ENCODE data around the gene GLB1L2.

The GLB1L2 gene

GRCh38 chr11:134394311-134394710, 62.5 kb downstream of the GLB1L2 start:
- no peak overlapping the region for H2AFZ ChIP-seq (ENCODE audit: insufficient read depth, low read length, poor library complexity)
- H3K36me3 ChIP-seq (ENCODE audit: control insufficient read depth in 1 of 2, insufficient read depth in 2 of 2, low read length in 2 of 2): no peaks in the 10 kb centered on the region
- no peak overlapping the region for H3K18ac ChIP-seq (ENCODE audit: low read length)
- no peaks in the 10 kb centered on the region for H3K79me2 ChIP-seq (ENCODE audit: control insufficient read depth, insufficient read depth, low read length, poor library complexity)
- no peak overlapping the region for H3K4me2 ChIP-seq (ENCODE audit: low read length)
- H3K4ac ChIP-seq (ENCODE audit: low read depth, low read length): no peak overlapping the region
- no peak overlapping the region for H2BK120ac ChIP-seq (ENCODE audit: insufficient read depth, low read length, poor library complexity)
- H4K12ac ChIP-seq (ENCODE audit: low read depth, low read length): no peak overlapping the region
- no peak overlapping the region for H3K23ac ChIP-seq (ENCODE audit: low read length)
- H3K9ac ChIP-seq (ENCODE audit: low read length): no peak overlapping the region
- DNase-seq: no peak
- WGBS (ENCODE audit: extremely low coverage, insufficient coverage, insufficient read length): no CpG with 5 or more reads among the region's 10 CpGs
- no peak overlapping the region for H3K27ac ChIP-seq (ENCODE audit: low read depth, low read length)
- H2BK12ac ChIP-seq (ENCODE audit: low read length): no peak overlapping the region
- no peak overlapping the region for H2BK5ac ChIP-seq (ENCODE audit: low read depth, low read length, poor library complexity)
- no peak overlapping the region for H2AK5ac ChIP-seq (ENCODE audit: low read length)
- H3K14ac ChIP-seq (ENCODE audit: low read length): no peak overlapping the region
- no peaks in the 10 kb centered on the region for H3K9me3 ChIP-seq (ENCODE audit: insufficient read depth, low read depth, low read length)
- H4K91ac ChIP-seq (ENCODE audit: low read depth, low read length): no peak overlapping the region
- H4K8ac ChIP-seq (ENCODE audit: low read depth, low read length): no peak overlapping the region
- no peaks in the 10 kb centered on the region for H3K27me3 ChIP-seq (ENCODE audit: insufficient read depth, low read length)
- no peak overlapping the region for H3K4me3 ChIP-seq (ENCODE audit: low read depth, low read length)
- H3K79me1 ChIP-seq (ENCODE audit: low read length): no peaks in the 10 kb centered on the region
- no peaks in the 10 kb centered on the region for H3K4me1 ChIP-seq (ENCODE audit: control insufficient read depth in 1 of 2, insufficient read depth in 2 of 2, low read length in 2 of 2)

DNA sequence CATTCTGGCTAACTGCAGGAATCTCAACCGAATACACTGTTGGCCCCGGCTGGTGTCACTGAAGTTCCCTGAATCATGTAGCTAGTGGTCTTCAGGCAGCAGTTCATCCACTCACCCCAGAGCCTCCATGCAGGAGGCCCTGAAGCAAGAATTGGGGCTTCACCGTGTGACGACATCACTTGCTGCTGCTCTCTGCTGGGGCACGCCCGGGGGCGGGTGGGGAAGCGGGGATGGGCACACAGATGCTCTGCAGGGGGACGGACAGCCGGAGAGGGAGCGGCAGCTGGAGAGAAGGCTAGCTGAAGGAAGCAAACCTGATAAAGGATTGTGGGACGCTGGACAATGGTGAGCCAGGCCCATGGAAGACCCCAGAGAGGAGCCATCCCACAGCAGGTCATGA, 63.2 kb downstream of the GLB1L2 start:
- Histone ChIP-seq H3K4me2 (ENCODE audit: low read length) (no peak overlapping the region), H2BK5ac (ENCODE audit: low read depth, low read length, poor library complexity) (no peak overlapping the region), H3K27me3 (ENCODE audit: insufficient read depth, low read length) (no peaks in the 10 kb centered on the region), H3K14ac (ENCODE audit: low read length) (no peak overlapping the region), H3K79me1 (ENCODE audit: low read length) (no peaks in the 10 kb centered on the region), H4K91ac (ENCODE audit: low read depth, low read length) (no peak overlapping the region), H2BK12ac (ENCODE audit: low read length) (no peak overlapping the region), H3K27ac (ENCODE audit: low read depth, low read length) (no peak overlapping the region), H2BK120ac (ENCODE audit: insufficient read depth, low read length, poor library complexity) (no peak overlapping the region), H4K8ac (ENCODE audit: low read depth, low read length) (no peak overlapping the region), H3K4ac (ENCODE audit: low read depth, low read length) (no peak overlapping the region), H3K4me1 (ENCODE audit: control insufficient read depth in 1 of 2, insufficient read depth in 2 of 2, low read length in 2 of 2) (no peaks in the 10 kb centered on the region), H3K9ac (ENCODE audit: low read length) (no peak overlapping the region), H3K36me3 (ENCODE audit: control insufficient read depth in 1 of 2, insufficient read depth in 2 of 2, low read length in 2 of 2) (no peaks in the 10 kb centered on the region), H4K12ac (ENCODE audit: low read depth, low read length) (no peak overlapping the region), H2AK5ac (ENCODE audit: low read length) (no peak overlapping the region), H3K9me3 (ENCODE audit: insufficient read depth, low read depth, low read length) (no peaks in the 10 kb centered on the region), H3K18ac (ENCODE audit: low read length) (no peak overlapping the region), H3K23ac (ENCODE audit: low read length) (no peak overlapping the region), H3K79me2 (ENCODE audit: control insufficient read depth, insufficient read depth, low read length, poor library complexity) (no peaks in the 10 kb centered on the region), H3K4me3 (ENCODE audit: low read depth, low read length) (no peak overlapping the region), H2AFZ (ENCODE audit: insufficient read depth, low read length, poor library complexity) (no peak overlapping the region)
- no CpG with 5 or more reads among the region's 12 CpGs for WGBS (ENCODE audit: extremely low coverage, insufficient coverage, insufficient read length)
- no peak for DNase-seq

DNA sequence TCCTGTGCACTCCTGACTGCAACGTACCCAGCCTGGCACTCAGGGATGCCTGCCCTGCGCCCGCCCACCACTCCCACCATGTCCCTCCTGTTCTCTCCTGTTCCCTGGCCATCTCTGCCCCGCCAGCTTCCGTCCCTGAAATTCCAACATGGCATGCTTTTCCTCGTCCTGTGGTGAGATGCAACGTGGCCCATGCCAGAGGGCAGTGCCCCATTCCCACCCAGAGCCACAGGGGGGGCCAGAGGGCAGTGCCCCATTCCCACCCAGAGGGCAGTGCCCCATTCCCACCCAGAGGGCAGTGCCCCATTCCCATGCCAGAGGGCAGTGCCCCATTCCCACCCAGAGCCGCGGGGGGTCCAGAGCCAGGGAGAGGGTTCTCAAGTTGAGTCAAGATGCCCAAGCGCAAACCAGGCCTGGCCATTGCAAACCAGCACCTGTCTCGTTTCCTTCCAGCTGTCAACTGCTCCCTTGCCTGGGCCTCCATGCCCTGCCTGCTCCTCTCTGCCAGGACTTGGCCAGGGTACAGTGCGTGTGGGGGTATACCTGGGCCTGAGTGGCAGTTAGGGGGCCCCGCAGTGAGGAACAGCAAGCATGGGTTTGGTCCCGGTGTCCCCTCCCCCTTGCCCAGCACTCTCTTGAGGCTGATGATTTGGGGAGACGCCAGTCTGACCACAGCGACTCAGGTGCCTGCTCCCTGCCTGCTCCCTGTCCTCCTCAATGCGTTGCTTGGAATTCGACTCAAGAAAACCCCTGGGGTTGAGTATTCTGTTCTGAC, 65.7 kb downstream of the GLB1L2 start:
- WGBS (ENCODE audit: extremely low coverage, insufficient coverage, insufficient read length): no CpG with 5 or more reads among the region's 18 CpGs

GRCh38 chr11:134398079-134398444, 66.3 kb downstream of the GLB1L2 start:
- Histone ChIP-seq H2BK12ac (ENCODE audit: low read length) (no peak overlapping the region), H3K4me1 (ENCODE audit: control insufficient read depth in 1 of 2, insufficient read depth in 2 of 2, low read length in 2 of 2) (no peaks in the 10 kb centered on the region), H2AK5ac (ENCODE audit: low read length) (no peak overlapping the region), H2BK120ac (ENCODE audit: insufficient read depth, low read length, poor library complexity) (no peak overlapping the region), H3K27ac (ENCODE audit: low read depth, low read length) (no peak overlapping the region), H4K91ac (ENCODE audit: low read depth, low read length) (no peak overlapping the region), H3K79me2 (ENCODE audit: control insufficient read depth, insufficient read depth, low read length, poor library complexity) (no peaks in the 10 kb centered on the region), H3K9ac (ENCODE audit: low read length) (no peak overlapping the region), H3K9me3 (ENCODE audit: insufficient read depth, low read depth, low read length) (no peaks in the 10 kb centered on the region), H3K4me2 (ENCODE audit: low read length) (no peak overlapping the region), H3K4ac (ENCODE audit: low read depth, low read length) (no peak overlapping the region), H4K8ac (ENCODE audit: low read depth, low read length) (no peak overlapping the region), H3K4me3 (ENCODE audit: low read depth, low read length) (no peak overlapping the region), H2BK5ac (ENCODE audit: low read depth, low read length, poor library complexity) (no peak overlapping the region), H2AFZ (ENCODE audit: insufficient read depth, low read length, poor library complexity) (no peak overlapping the region), H3K36me3 (ENCODE audit: control insufficient read depth in 1 of 2, insufficient read depth in 2 of 2, low read length in 2 of 2) (no peaks in the 10 kb centered on the region), H3K27me3 (ENCODE audit: insufficient read depth, low read length) (no peaks in the 10 kb centered on the region), H3K23ac (ENCODE audit: low read length) (no peak overlapping the region), H4K12ac (ENCODE audit: low read depth, low read length) (no peak overlapping the region), H3K79me1 (ENCODE audit: low read length) (no peaks in the 10 kb centered on the region), H3K18ac (ENCODE audit: low read length) (no peak overlapping the region), H3K14ac (ENCODE audit: low read length) (no peak overlapping the region)
- WGBS (ENCODE audit: extremely low coverage, insufficient coverage, insufficient read length): no CpG with 5 or more reads among the region's 11 CpGs
- DNase-seq: no peak

More for the DNA sequence above, 65.7 kb downstream of the GLB1L2 start:
- no peak for DNase-seq
- Histone ChIP-seq H3K79me1 (ENCODE audit: low read length) (no peaks in the 10 kb centered on the region), H2AK5ac (ENCODE audit: low read length) (no peak overlapping the region), H3K14ac (ENCODE audit: low read length) (no peak overlapping the region), H2AFZ (ENCODE audit: insufficient read depth, low read length, poor library complexity) (no peak overlapping the region), H3K4me2 (ENCODE audit: low read length) (no peak overlapping the region), H3K23ac (ENCODE audit: low read length) (no peak overlapping the region), H3K4me1 (ENCODE audit: control insufficient read depth in 1 of 2, insufficient read depth in 2 of 2, low read length in 2 of 2) (no peaks in the 10 kb centered on the region), H2BK12ac (ENCODE audit: low read length) (no peak overlapping the region), H3K4me3 (ENCODE audit: low read depth, low read length) (no peak overlapping the region), H4K8ac (ENCODE audit: low read depth, low read length) (no peak overlapping the region), H2BK5ac (ENCODE audit: low read depth, low read length, poor library complexity) (no peak overlapping the region), H3K4ac (ENCODE audit: low read depth, low read length) (no peak overlapping the region), H3K9ac (ENCODE audit: low read length) (no peak overlapping the region), H4K91ac (ENCODE audit: low read depth, low read length) (no peak overlapping the region), H4K12ac (ENCODE audit: low read depth, low read length) (no peak overlapping the region), H3K36me3 (ENCODE audit: control insufficient read depth in 1 of 2, insufficient read depth in 2 of 2, low read length in 2 of 2) (no peaks in the 10 kb centered on the region), H3K9me3 (ENCODE audit: insufficient read depth, low read depth, low read length) (no peaks in the 10 kb centered on the region), H3K79me2 (ENCODE audit: control insufficient read depth, insufficient read depth, low read length, poor library complexity) (no peaks in the 10 kb centered on the region), H3K27ac (ENCODE audit: low read depth, low read length) (no peak overlapping the region), H3K27me3 (ENCODE audit: insufficient read depth, low read length) (no peaks in the 10 kb centered on the region), H2BK120ac (ENCODE audit: insufficient read depth, low read length, poor library complexity) (no peak overlapping the region), H3K18ac (ENCODE audit: low read length) (no peak overlapping the region)

Data from trophoblast cell (in vitro differentiated cells and primary cell).